ENCODE data around the gene COL16A1.
A peak's percentile ranks its signal among the peaks of the same experiment; 100 is the strongest.

Gene COL16A1

DNA sequence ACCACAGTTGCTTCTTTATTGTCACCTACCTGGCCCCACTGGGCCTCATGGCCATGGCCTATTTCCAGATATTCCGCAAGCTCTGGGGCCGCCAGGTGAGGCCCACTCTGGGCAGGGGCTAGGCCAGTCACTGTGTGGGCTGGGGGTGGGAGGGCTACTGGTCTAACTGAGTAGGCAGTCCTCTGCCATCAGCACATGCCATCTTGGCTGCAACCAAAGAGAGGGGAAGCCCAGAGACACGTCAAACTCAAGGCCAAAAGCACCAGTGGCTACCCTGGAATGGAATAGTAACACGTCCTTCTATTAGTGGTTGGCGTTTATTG, 82.4 kb downstream of the COL16A1 start:
- DNase-seq = no peak

DNA sequence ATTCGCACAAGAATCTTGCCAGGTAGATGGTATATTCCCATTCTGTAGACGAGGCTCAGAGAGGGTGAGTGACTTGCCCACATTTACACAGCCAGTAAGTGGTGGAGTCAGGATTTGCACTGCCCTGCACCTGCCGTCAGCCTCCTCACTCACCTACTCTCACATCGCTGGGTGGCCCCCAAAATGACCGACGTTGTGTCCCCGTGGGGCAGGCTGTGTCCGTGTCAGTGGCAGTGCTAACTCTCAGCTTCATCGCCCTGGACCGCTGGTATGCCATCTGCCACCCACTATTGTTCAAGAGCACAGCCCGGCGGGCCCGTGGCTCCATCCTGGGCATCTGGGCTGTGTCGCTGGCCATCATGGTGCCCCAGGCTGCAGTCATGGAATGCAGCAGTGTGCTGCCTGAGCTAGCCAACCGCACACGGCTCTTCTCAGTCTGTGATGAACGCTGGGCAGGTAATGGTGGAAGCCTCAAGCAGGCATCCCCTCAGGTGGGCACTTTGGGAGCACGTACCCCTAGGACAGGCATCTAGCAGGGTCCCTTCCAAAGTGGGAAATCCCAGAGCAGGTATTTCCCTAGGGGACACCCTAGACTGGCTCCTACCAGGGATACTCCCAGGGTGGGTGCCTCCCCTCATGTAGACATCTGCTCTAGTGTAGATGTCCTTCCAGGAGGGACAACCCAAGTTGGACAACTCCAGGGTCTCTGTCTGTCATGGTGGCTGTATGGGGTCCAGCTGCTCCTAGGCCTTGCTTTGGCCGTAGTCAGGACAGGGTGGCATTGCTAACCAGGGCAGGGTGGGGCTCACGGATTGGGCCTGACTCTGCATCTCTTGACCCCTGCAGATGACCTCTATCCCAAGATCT, 83.0 kb downstream of the COL16A1 start:
- no peak for DNase-seq

DNA sequence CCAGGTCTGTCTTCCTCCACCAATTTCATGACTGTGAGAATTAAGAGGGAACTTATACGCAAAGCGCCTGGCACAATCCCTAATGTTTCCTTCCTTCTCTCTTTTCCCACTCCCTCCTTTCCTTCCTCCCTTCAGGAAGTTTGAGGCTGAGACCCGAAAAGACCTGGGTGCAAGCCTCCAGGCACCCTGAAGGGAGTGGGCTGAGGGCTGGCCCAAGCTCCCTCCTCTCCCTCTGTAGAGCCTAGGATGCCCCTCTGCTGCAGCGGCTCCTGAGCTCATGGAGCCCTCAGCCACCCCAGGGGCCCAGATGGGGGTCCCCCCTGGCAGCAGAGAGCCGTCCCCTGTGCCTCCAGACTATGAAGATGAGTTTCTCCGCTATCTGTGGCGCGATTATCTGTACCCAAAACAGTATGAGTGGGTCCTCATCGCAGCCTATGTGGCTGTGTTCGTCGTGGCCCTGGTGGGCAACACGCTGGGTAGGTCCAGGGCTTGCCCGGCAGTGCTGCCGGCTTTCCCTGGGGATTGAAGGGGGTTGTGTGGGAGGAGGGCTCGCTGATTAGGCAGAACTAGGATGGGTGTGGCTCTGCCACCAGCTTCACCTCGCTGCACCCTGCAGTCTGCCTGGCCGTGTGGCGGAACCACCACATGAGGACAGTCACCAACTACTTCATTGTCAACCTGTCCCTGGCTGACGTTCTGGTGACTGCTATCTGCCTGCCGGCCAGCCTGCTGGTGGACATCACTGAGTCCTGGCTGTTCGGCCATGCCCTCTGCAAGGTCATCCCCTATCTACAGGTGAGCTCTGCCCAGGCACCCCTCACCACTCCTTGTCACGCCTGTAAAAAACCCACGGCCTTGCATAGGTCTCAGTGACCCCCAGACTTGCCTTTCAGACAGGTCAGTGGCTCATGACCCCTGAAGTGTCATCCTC, 84.6 kb downstream of the COL16A1 start:
- DNase-seq = no peak

DNA sequence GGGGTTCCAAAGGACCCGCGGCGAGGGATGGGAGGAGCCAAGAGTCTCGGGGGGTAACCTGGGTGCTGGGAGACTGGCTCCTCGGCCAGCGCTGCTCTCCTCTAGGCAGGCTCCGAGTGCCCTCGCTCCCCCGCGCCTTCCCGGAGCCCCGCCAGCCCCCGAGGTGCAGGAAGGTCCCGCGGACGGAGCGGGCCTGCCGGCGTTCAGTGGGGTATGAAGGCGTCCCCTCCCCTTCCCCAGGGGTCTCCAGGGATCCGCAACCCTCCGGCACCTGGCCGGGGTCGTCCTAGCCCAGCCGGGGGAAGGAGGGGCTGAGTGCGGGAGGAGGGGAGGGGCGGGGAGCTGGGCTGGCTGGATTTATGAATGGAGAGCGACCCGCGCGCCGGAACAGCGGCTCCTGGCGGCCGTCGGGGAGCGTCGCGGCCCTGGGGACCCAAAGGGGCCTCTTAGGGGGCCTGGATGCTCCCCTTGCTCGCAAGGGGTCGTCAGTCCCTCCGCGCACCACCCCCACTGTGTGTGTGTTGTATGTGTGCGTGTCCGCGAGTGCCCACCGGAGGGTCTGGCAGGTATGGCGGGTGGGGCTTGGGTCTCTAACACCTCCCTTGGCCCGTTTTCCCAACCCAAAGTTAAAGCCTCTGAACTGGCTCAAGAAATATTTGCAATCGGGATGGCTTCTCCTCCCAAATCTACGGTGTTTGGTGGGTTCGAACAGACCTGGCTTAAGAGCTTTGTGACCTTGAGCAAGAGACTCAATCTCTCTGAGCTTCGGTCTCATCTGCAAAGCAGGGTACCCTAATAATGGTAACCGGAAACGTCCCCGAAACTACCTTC, 85.7 kb downstream of the COL16A1 start:
- DNase-seq = peak; percentile 56

DNA sequence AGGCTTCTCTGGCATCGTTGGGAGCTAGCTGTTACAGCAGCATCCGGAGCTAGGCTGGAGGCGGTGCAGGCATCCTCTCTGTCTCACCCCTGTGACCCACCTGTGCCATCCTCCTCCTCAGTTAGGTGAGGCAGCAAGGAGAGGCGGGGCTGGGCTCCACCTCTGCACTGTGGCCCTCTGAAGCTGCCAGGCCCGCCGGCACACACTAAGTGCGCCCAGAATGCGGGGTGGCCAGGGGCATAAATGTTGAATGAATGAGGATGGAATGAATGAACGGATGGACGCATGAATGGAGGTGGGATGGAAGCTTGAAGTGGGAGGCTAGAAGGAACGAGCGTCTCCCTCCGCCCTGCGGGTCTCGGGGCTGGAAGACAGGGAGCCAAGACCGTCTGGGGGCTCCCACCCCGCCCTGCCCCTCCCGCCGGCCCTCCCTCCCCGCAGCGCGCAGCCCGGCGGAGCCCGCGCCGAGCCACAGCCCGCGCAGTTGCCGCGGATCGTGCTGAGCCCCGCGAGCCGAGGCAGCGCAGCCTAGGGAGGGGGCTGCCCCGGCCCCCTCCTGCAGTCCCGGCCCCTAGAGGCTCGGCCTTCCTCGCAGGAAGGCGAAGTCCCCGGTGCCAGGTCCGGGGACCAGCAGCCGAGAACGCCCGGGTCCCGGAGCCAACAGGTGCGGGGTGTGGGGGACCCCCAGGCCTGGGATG, 86.5 kb downstream of the COL16A1 start, which contains the start of gene HCRTR1:
Gene HCRTR1, plus strand, starts transcription at position 472 of the 698 bp plus-strand sequence. CDS start 1,504 bp downstream, outside the sequence.
- DNase-seq = no peak

DNA sequence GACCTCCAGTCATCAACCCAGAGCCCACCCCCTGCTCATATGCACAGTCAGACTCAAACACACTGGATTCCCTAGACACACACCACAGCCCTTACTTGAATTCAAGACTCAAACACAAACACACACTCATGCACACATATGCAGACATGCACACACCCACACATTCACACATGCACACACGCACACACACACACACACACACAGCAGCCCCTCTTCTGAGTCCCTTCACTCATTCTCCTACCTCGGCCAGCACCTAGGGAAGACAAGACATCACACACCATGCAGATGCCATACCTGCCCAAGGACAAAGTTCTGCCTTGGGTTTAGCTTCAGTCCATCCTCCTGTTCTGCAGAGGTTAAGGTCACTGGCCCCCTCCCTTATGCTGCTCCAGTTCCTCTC, 87.9 kb downstream of the COL16A1 start:
- no peak for DNase-seq

DNA sequence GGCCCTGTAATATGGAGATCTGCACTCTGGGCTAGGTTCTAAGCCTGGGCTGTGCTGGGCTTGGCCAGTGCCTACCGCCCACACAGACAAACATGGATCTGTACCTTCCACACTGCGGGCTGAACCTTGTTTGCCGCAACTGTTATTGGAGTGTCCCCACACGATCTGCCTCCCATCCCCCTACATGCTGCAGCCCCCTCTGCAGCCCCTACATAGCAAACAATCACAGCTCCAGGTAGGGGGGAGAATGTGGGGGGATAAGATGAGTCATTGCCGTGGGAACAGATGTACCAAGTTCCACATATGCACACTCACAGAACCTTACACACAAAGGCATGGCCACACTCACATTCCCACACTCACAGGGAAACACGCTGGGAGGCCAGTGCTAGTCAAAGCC, 88.4 kb downstream of the COL16A1 start:
- no peak for DNase-seq

DNA sequence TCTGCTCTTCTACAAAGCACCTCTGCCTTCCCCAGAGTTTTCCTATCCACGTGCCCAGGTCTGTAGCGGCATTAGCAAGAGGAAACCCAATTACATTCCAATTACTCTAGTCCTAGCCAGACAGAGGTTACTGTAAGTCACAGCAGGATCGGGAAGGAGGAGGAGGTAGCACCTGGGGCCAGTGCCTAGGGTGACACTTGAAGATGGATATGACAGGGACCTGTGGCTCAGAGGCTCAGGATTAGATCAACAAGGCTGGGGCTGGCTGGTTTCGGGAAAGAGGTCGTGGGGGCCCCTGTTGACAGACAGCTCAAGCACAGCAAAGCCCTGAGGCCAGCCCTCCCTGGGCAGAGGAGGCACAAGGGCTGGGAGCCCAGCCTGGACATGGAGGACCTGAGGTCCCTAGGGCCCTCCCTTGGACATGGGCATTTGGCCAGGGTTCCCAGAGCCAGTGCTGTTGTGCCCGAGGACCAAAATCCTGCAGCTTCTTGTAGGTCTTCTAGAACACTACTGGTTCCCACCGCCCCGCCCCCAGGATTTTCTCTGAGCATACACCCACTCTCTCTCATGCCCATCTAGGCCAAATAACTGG, 89.3 kb downstream of the COL16A1 start:
- DNase-seq = no peak

DNA sequence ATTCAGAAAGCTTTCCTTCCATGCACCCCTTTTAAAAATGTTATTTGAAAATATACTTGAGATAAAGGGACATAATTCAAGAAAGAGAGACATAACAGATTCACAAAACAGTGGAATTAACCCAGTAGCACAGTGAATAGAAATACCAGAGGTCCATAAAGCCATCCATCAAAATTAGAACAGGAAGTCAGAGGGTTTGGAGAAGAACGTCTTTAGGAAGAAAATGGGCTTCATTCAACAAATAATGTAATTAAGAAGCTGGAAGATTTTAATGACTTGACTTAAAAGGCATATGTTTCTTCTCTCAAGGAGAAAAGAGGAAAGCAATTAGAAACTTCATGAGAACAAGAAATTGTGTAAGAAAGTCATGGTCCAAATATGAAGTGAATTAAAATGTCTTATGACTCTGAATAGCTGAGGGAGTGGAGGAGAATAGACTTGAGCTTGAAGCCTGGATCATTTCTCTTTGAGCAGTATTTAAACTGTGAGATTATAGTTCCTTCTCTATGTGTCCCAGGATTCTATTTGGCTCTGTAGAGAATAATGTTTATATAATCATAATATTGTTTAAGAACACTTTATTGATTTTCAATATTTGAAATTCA, 94.2 kb downstream of the COL16A1 start:
- DNase-seq = no peak

DNA sequence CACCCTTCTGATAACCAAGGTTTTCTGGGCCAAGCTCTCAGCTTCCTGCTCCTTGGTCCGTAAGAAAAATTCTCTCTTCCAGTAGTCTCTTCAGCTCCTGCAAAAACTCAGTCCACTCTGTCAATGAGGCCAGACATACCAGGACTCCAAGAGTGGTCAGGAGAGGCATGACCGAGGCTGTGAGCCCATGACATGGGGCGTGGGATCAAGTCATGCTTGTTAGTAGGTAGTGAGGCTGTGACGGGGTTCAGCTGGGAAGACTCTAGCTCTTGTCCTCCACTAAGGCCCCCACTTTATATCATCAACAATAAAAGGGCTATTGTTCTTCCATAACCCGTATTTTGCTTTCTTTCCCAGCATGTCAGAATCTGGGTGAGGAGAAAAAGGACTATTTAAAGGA, 96.5 kb downstream of the COL16A1 start:
- DNase-seq = no peak

DNA sequence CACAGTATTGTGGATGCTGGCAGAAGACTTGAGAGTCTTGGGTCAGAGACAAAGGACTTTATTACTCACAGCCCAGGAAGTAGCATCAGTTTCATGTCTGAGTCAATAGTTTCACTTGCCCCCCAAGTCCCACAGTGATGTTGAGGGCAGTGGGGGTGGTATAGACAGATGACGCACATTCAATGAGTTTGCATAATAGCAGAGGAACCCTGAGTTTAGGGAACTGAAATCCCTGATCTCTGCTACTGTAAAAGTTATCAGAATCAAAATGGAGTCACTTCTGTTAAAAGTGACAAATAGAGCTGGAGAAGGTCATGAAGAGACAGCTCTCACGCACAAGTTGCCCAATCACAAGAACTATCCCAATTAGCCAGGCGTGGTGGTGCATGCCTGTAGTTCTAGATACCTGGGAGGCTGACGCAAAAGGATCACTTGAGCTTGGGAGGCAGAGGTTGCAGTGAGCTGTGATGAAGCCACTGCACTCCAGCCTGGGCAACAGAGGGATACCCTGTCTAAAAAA, 97.8 kb downstream of the COL16A1 start:
- no peak for DNase-seq
